GM12878 (cell line): ENCODE data around the gene ANO8. TPM values are rescaled to one million over a fixed set of nuclear protein-coding genes. Genes with fewer than 3 reads are reported as not detected.

Experiments used
- ATAC-seq: fragments of 200-7000 bp; cut with Tn5 transposase; 3 replicates; pipeline ENCODE4 v1.9.1; 2020; ENCODE audit warnings: mild to moderate bottlenecking, moderate library complexity
- BruUV-seq: library from RNA; stranded (reverse); fragments of 400-500 nt; replicated peaks from 2 replicates; lab custom pipeline; 2021; lab: Mats Ljungman, UMichigan
- CTCF ChIA-PET: fragments of 300-600 bp; sonication (Branson Sonifier 250); formaldehyde crosslinking; extraction: SDS; loops from one replicate; lab custom pipeline; 2021; ENCODE audit warnings: inconsistent platforms; lab: Yijun Ruan, JAX
- POLR2A ChIA-PET: fragments of 350-600 bp; formaldehyde crosslinking; extraction: SDS; loops from one replicate; lab custom pipeline; 2021; ENCODE audit warnings: inconsistent platforms; lab: Charles Lee
- RAD21 ChIA-PET: fragments of 300-600 bp; sonication (Branson Sonifier 250); formaldehyde crosslinking; loops from one replicate; lab custom pipeline; 2023; ENCODE audit warnings: antibody characterized with exemption; ENCODE audit not compliant: unreplicated experiment; lab: Charles Lee
- SMC1A ChIA-PET: fragments of 300-600 bp; sonication (Branson Sonifier 250); formaldehyde crosslinking; loops from one replicate; lab custom pipeline; 2023; ENCODE audit not compliant: unreplicated experiment, uncharacterized antibody; lab: Charles Lee
- DNase-seq: peaks from one replicate; pipeline ENCODE4 v3.0.0-alpha.2; 2011; ENCODE audit warnings: low read depth, low spot score
- FAIRE-seq: peaks from 3 replicates; lab custom pipeline; 2011; peaks lifted over from hg19 to GRCh38; lab: Jason Lieb, UNC
- H2AFZ ChIP-seq: 2 replicates; pipeline ENCODE4 v1.6.0; 2011; ENCODE audit warnings: low read depth, low read length, control low read depth; ENCODE audit not compliant: control insufficient read depth
- H3K27ac ChIP-seq: 2 replicates; pipeline ENCODE4 v1.5.1; 2011; ENCODE audit warnings: control low read depth; ENCODE audit not compliant: control insufficient read depth, insufficient read depth
- H3K27me3 ChIP-seq, 2 experiments: replicated peaks in 1 of 2; 2 replicates each; pipeline versions ENCODE4 v1.6.0 to v1.6.1; 2011; ENCODE audit warnings: low read length in 1 of 2; ENCODE audit not compliant: control insufficient read depth in 2 of 2, insufficient read depth in 2 of 2
- H3K36me3 ChIP-seq, 2 experiments: 2 replicates each; pipeline ENCODE4 v1.5.1; 2011; ENCODE audit warnings: low read length in 1 of 2; ENCODE audit not compliant: control insufficient read depth in 2 of 2, insufficient read depth in 2 of 2
- H3K4me1 ChIP-seq: 2 replicates; pipeline ENCODE4 v1.6.1; 2011; ENCODE audit warnings: mild to moderate bottlenecking, low read length, moderate library complexity, mixed read lengths; ENCODE audit not compliant: control insufficient read depth, insufficient read depth
- H3K4me2 ChIP-seq: 2 replicates; pipeline ENCODE4 v1.6.0; 2011; ENCODE audit warnings: control low read depth; ENCODE audit not compliant: control insufficient read depth, insufficient read depth
- H3K4me3 ChIP-seq: fragments of 200-600 bp; sonication (generic); 2 replicates; pipeline ENCODE4 v1.5.1; 2016
- H3K79me2 ChIP-seq: 2 replicates; pipeline ENCODE4 v1.6.0; 2011; ENCODE audit warnings: low read length; ENCODE audit not compliant: control insufficient read depth, insufficient read depth
- H3K9ac ChIP-seq: 2 replicates; pipeline ENCODE4 v1.8.0; 2011; ENCODE audit warnings: low read length, control low read depth, mixed read lengths; ENCODE audit not compliant: control insufficient read depth, insufficient read depth
- H3K9me3 ChIP-seq: replicated peaks from 3 replicates; pipeline ENCODE4 v1.5.1; 2011; ENCODE audit warnings: mild to moderate bottlenecking, low read length; ENCODE audit not compliant: control insufficient read depth, insufficient read depth
- H4K20me1 ChIP-seq: 2 replicates; pipeline ENCODE4 v1.6.0; 2011; ENCODE audit not compliant: control insufficient read depth, insufficient read depth
- CHD2 ChIP-seq: IDR thresholded peaks from 2 replicates; pipeline ENCODE4 v1.6.1; 2011; ENCODE audit warnings: low read depth, low read length, improper control_type of control experiment, borderline replicate concordance
- JUNB ChIP-seq: IDR thresholded peaks from 2 replicates; pipeline ENCODE4 v1.6.1; 2016; ENCODE audit warnings: antibody characterized with exemption, mild to moderate bottlenecking
- MYB ChIP-seq: fragments of 150-350 bp; IDR thresholded peaks from 2 replicates; pipeline ENCODE4 v1.6.1; 2014; ENCODE audit warnings: mild to moderate bottlenecking, low read depth, low read length, borderline replicate concordance
- NFXL1 ChIP-seq: fragments of 450-650 bp; IDR thresholded peaks from 2 replicates; pipeline ENCODE4 v1.6.1; 2017; ENCODE audit warnings: antibody characterized with exemption, mild to moderate bottlenecking, borderline replicate concordance
- NR2C1 ChIP-seq: fragments of 450-650 bp; IDR thresholded peaks from 2 replicates; pipeline ENCODE4 v1.6.1; 2017; ENCODE audit warnings: antibody characterized with exemption, mild to moderate bottlenecking, moderate library complexity
- NR2C2 ChIP-seq: IDR thresholded peaks from 2 replicates; pipeline ENCODE4 v1.6.1; 2011; ENCODE audit warnings: borderline replicate concordance, low read depth; ENCODE audit not compliant: control insufficient read depth, insufficient read length
- NRF1 ChIP-seq: conservative IDR thresholded peaks from 2 replicates; pipeline ENCODE4 v1.6.1; 2011; ENCODE audit warnings: mild to moderate bottlenecking, low read depth, low read length, improper control_type of control experiment
- PML ChIP-seq: IDR thresholded peaks from 2 replicates; pipeline ENCODE4 v1.6.1; 2012; ENCODE audit warnings: low read length, inconsistent platforms
- RFX5 ChIP-seq: IDR thresholded peaks from 2 replicates; pipeline ENCODE4 v1.6.1; 2011; ENCODE audit warnings: low read depth, low read length, improper control_type of control experiment
- SIX5 ChIP-seq: IDR thresholded peaks from 2 replicates; pipeline ENCODE4 v1.6.1; 2011; ENCODE audit warnings: mild to moderate bottlenecking, low read depth, low read length, moderate library complexity; ENCODE audit not compliant: severe bottlenecking
- WRNIP1 ChIP-seq: IDR thresholded peaks from 2 replicates; pipeline ENCODE4 v1.6.1; 2011; ENCODE audit warnings: low read depth, low read length, improper control_type of control experiment, borderline replicate concordance
- WGBS: methylation state at CpG from one replicate; pipeline ENCODE4 v1.1.6; 2016; ENCODE audit warnings: low lambda C conversion rate; ENCODE audit not compliant: insufficient replicate concordance, insufficient coverage; ENCODE audit errors: missing lambda C conversion rate; 5-methylcytosine and 5-hydroxymethylcytosine counted together
- in situ Hi-C: fragments of 300-500 bp; cut with MboI; formaldehyde crosslinking; loops from 9 replicates; pipeline ENCODE4 v1.14.3; 2018; ENCODE audit warnings: mixed read lengths
- intact Hi-C: fragments of 100-400 bp; cut with micrococcal nuclease; formaldehyde crosslinking; loops from one replicate; pipeline ENCODE4 v1.14.2; 2022; ENCODE audit not compliant: unreplicated experiment
- polyA plus RNA-seq, 11 experiments: library from polyadenylated mRNA; depleted of rRNA in 4 of 11; unstranded in 6 of 11; stranded (reverse) in 5 of 11; fragments of >200 nt; fragmentation: Nextera tagmentation in 4 of 11; fragmentation: Illumina TruSeq in 1 of 11; extraction: Ambion mirVana in 4 of 11; extraction: Trizol in 1 of 11; gene quantifications; 1 replicate in 1 of 11; 2 replicates in 10 of 11; pipeline versions ENCODE4 v1.2.1 to v1.2.3, GENCODE V29; 2011 to 2016; ENCODE audit warnings: inconsistent platforms in 2 of 11, missing spikeins in 2 of 11, low read depth in 1 of 11
- total RNA-seq, 4 experiments: library from RNA; depleted of rRNA in 3 of 4; stranded (reverse); fragments of >200 nt in 3 of 4; fragmentation: Illumina TruSeq in 1 of 4; extraction: Trizol in 1 of 4; gene quantifications; 2 replicates each; pipeline versions ENCODE4 v1.2.1 to v1.2.3, GENCODE V29; 2013 to 2021

ANO8 gene
- total and polyA plus RNA-seq, 10 of the 15 experiments (the other 5 are each of a cell fraction or from before 2014, with no cell fraction given): 0.04 to 6.7 (median 1.1) TPM

GRCh38 chr19:17357078-17357666, 22.5 kb upstream of the ANO8 start:
- intact Hi-C loops (no loop called here), in situ Hi-C loops (no loop called here)
- no peak overlapping the region for H3K4me3 ChIP-seq
- FAIRE-seq: no peak
- ChIA-PET RAD21 (no interaction called here), SMC1A (interaction anchor here (1.2 kb wide), 1 partner anchor 14 kb away, joined by 3 read pairs; no protein-coding TSS in a partner anchor)
- no peaks in the 10 kb centered on the region for H3K36me3 ChIP-seq
- no peaks in the 10 kb centered on the region for H3K9me3 ChIP-seq
- no peaks in the 10 kb centered on the region for H4K20me1 ChIP-seq
- TF ChIP-seq CHD2: no peak
- TF ChIP-seq MYB: no peak
- no peak for TF ChIP-seq NR2C1
- no peak for TF ChIP-seq PML
- TF ChIP-seq WRNIP1: no peak
- TF ChIP-seq JUNB: no peak
- TF ChIP-seq RFX5: no peak
- no peak for TF ChIP-seq NFXL1
- no peak for TF ChIP-seq SIX5
- no peak for TF ChIP-seq NRF1
- no peak for TF ChIP-seq NR2C2
- TF ChIP-seq, all 136 proteins: peak for 0
- no peak overlapping the region for H3K9ac ChIP-seq
- H2AFZ ChIP-seq: no peak overlapping the region
- BruUV-seq: no TSS peak
- H3K4me1 ChIP-seq: no peaks in the 10 kb centered on the region
- H3K27ac ChIP-seq: no peak overlapping the region
- ChIA-PET POLR2A (interaction anchor here (0.6 kb wide), 1 partner anchor 280 kb away, joined by 4 read pairs; no protein-coding TSS in a partner anchor), CTCF (interaction anchor here (1.2 to 3.0 kb wide), 3 partner anchors 10 to 37 kb away, joined by 3 to 11 read pairs (median 7); partner anchors contain the start of gene CCDC194)
- H3K27me3 ChIP-seq: no peaks in the 10 kb centered on the region
- no peak overlapping the region for H3K4me2 ChIP-seq
- WGBS: 52% methylated on average over 7 of the region's 7 CpGs
- no peaks in the 10 kb centered on the region for H3K79me2 ChIP-seq
- ATAC-seq (no peak), DNase-seq (no peak)
